ENCODE results near the gene CISH.
A peak's percentile ranks its signal among the peaks of the same experiment; 100 is the strongest.

The CISH gene

DNA sequence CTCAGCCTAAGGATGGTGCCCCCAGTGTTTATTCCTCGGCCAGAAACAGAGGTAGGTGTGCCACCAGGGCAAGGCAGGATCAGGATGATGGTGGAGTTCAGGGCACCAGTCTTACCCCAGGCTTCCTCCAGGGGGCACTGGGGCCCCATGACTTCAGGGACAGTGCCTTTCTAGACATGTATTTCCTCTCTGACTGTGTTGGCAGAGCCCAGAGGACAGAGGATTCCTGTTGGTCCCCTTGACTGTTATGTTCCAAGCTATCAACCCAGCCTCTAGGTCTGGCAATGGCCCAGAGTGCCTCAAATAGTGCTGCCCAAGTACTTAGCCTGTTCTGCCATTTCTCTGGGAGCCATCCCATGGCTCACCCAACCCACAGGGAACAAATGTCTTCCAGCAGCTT, 39.4 kb downstream of the CISH start:
- DNase-seq (ENCODE audit: low read depth), result peak; percentile 82

DNA sequence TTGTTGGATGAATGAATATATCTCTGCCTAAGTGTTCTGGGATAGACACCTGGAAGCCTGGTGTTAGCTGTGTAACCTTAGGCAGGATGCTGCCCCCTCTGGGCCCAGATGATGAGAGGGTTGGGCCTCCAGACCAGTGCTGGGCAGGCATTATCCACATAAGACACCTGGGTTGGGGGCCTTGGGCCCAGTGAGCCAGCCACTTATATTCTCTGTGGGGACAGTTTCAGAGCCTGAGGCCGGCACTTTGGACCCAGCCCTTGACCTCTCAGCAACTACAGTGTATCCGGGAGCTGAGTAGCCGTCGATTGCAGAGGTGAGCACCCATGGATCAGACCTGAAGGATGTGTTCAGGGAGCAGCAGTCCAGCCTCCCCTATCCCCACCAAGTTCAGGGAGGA, 40.1 kb downstream of the CISH start:
- no peak for DNase-seq (ENCODE audit: low read depth)

GRCh38 chr3:50570508-50571279, 40.9 kb downstream of the CISH start:
- DNase-seq (ENCODE audit: low read depth), result no peak

GRCh38 chr3:50568947-50569749, 42.4 kb downstream of the CISH start, which contains the start of gene HEMK1:
Gene HEMK1 (plus strand): TSS chr3:50569522. CDS start chr3:50571105, 1,583 bp downstream.
- DNase-seq (ENCODE audit: low read depth), result peak; percentile 96

- DNase-seq (ENCODE audit: low read depth), result peak; percentile 96
Measured at GRCh38 chr3:50567386-50568167, 44.0 kb downstream of the CISH start, which contains the start of gene C3orf18. Gene C3orf18 (minus strand): TSS chr3:50567747. CDS start chr3:50565699, 2,048 bp downstream.

DNA sequence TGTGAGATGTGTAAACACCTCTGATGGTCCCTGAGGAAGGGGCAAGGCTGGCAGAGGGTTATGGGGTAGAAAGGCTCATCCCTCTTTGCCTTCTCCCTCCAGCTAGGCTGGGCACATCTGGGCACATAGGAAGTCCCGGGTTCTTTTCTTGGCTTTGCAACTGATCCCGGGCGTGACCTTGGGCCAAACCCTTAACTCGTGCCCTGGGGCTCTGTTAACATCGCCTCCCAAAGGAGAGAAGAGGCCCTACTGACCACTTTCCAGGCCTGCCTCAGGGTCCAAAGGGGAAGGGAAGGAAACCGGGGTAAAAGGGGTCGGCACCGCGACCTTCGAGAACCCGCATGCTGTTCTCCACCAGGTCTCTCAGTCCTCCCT, 44.6 kb downstream of the CISH start:
- no peak for DNase-seq (ENCODE audit: low read depth)

DNA sequence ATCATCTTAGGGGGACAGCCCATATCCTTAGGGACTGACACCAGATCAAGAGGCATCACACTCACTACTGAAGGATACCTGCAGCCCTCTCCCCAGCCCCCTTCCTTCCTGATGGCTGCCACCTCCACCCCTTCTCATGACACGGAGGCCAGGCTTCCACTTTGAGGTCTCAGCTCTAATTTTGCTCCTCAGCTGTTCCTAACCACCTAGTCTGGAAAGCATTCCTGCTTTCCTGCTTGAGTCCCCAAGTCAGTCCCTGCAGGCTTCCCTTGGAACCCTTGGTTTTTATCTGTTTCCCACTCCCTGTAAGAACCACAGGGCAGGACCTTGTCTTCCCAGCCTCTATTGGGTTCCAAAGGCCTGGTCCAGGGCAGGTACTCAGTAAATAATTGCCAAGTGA, 47.3 kb downstream of the CISH start:
- no peak for DNase-seq (ENCODE audit: low read depth)

GRCh38 chr3:50563867-50564266, 47.7 kb downstream of the CISH start:
- no peak for DNase-seq (ENCODE audit: low read depth)

- no peak for DNase-seq (ENCODE audit: low read depth)
Measured at GRCh38 chr3:50562861-50563260, 48.7 kb downstream of the CISH start.

- no peak for DNase-seq (ENCODE audit: low read depth)
Measured at GRCh38 chr3:50559702-50560101, 51.9 kb downstream of the CISH start.

DNA sequence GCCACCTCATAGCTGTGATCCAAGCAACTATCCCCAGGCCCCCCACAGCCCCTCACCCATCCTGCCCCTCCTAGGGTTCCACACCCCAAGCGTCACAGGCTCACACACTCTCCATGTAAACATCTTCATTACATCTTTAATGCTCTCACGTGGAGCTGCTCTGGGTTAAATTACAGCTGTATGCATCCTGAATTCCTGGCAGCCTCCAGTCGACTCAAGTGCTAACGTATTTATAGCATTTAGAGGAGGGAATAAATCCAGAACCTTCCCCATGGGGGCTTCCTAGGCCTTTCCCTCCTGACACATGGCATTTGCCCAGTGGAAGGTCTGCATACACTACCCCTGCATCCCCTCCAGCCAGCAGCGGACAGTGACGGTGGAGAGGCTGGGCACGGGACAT, 53.7 kb downstream of the CISH start:
- DNase-seq (ENCODE audit: low read depth), result no peak

DNA sequence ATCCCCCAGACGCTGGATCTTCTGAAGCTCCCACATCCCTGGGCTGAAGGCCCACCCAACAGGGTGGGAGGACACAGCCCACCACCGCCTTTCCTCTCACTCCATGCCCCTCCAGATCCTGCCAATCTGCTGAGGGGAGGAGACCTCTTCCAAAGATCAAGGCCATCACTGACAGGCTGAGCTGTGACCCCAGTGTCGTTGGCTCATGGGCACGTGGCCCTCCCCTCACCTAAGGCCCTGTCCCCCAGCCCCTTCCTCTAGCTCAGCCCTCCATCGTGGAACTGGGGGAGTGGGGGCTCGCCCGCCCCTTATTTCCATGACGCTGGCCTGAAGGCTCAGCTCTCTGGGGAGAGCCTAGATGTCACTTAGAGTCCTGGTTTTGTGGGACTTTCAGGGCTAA, 54.5 kb downstream of the CISH start:
- DNase-seq (ENCODE audit: low read depth), result no peak
